ENCODE data around the gene COL12A1.

The COL12A1 gene

DNA sequence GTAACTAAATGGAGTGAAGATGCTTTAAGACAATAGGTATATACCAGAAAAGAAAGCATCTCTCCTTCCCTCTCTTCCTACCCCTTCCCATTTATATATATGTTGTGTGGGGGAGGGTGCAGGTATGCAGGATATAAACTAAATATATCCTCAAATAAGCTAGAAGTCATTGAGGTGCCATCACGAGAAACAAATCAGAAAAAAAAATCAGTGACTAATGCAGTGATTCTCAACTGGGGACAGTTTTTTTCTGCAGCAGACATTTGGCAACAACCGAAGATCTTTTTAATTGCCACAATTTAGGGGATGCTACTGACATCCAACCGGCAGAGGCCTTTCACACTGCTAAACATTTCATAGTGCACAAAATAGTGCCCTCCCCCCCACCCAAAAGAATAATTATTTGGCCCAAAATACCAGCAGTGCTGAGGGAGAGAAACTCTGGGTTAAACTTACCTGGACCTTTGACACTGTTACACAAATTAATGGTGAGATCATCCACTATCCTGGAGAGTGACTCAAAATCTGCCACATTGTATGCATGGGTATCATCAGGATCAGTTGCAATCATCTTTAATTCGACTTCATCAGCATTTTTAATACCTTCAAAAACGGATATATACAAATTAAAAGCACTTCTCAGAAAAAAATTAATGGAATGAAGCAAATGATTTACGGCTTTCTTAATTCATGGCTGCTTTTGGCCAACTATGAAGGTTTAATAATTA lies 55.0 kb downstream of the COL12A1 start:
- Histone ChIP-seq H3K27ac (replicated peaks) (no peak overlapping the region), H3K27me3 (ENCODE audit: insufficient read depth, poor library complexity, severe bottlenecking) (peaks cover 4% of the 10 kb centered on the region), H3K4me3 (replicated peaks; ENCODE audit: insufficient read depth, low read length) (no peak overlapping the region)
- TF ChIP-seq, protein P1, sequence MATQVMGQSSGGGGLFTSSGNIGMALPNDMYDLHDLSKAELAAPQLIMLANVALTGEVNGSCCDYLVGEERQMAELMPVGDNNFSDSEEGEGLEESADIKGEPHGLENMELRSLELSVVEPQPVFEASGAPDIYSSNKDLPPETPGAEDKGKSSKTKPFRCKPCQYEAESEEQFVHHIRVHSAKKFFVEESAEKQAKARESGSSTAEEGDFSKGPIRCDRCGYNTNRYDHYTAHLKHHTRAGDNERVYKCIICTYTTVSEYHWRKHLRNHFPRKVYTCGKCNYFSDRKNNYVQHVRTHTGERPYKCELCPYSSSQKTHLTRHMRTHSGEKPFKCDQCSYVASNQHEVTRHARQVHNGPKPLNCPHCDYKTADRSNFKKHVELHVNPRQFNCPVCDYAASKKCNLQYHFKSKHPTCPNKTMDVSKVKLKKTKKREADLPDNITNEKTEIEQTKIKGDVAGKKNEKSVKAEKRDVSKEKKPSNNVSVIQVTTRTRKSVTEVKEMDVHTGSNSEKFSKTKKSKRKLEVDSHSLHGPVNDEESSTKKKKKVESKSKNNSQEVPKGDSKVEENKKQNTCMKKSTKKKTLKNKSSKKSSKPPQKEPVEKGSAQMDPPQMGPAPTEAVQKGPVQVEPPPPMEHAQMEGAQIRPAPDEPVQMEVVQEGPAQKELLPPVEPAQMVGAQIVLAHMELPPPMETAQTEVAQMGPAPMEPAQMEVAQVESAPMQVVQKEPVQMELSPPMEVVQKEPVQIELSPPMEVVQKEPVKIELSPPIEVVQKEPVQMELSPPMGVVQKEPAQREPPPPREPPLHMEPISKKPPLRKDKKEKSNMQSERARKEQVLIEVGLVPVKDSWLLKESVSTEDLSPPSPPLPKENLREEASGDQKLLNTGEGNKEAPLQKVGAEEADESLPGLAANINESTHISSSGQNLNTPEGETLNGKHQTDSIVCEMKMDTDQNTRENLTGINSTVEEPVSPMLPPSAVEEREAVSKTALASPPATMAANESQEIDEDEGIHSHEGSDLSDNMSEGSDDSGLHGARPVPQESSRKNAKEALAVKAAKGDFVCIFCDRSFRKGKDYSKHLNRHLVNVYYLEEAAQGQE (IDR thresholded peaks at IDR 0.05; ENCODE audit: insufficient replicate concordance, low read depth): no peak
- TF ChIP-seq, protein P2, sequence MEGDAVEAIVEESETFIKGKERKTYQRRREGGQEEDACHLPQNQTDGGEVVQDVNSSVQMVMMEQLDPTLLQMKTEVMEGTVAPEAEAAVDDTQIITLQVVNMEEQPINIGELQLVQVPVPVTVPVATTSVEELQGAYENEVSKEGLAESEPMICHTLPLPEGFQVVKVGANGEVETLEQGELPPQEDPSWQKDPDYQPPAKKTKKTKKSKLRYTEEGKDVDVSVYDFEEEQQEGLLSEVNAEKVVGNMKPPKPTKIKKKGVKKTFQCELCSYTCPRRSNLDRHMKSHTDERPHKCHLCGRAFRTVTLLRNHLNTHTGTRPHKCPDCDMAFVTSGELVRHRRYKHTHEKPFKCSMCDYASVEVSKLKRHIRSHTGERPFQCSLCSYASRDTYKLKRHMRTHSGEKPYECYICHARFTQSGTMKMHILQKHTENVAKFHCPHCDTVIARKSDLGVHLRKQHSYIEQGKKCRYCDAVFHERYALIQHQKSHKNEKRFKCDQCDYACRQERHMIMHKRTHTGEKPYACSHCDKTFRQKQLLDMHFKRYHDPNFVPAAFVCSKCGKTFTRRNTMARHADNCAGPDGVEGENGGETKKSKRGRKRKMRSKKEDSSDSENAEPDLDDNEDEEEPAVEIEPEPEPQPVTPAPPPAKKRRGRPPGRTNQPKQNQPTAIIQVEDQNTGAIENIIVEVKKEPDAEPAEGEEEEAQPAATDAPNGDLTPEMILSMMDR (IDR thresholded peaks at IDR 0.05; ENCODE audit: insufficient read depth, low read length): no peak
- TF ChIP-seq POLR2AphosphoS5 (IDR thresholded peaks at IDR 0.05; ENCODE audit: low read depth): no peak
- no peak for TF ChIP-seq SPI1 (IDR thresholded peaks at IDR 0.05; ENCODE audit: borderline replicate concordance, low read depth)
- no peak for TF ChIP-seq GABPA (IDR thresholded peaks at IDR 0.05; ENCODE audit: low read depth)
- no peak for DNase-seq (ENCODE audit: low read depth in 1 of 2, low spot score in 1 of 2)

DNA sequence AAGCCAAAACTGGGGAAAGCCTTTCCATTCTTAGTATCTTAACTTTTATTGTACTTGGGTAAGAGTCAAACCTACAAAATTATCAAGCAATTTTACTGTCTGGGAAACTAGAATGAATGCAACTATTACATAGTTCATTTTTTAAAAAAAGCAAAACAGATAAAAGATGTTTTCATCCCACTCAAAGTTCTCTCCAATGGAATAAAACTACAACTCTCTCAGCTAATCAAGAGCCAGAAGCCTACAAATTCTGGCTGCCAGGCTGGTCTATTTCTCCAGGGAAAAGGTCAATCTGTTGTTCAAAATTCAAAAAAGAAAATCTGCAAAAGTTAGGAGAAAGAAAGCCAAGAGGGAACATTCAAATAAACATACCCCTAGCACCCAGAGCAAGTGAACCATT lies 56.2 kb downstream of the COL12A1 start:
- H3K27me3 ChIP-seq (ENCODE audit: insufficient read depth, poor library complexity, severe bottlenecking): no peaks in the 10 kb centered on the region
- H3K4me3 ChIP-seq (replicated peaks; ENCODE audit: insufficient read depth, low read length): no peak overlapping the region
- TF ChIP-seq, protein P1 (IDR thresholded peaks at IDR 0.05; ENCODE audit: insufficient replicate concordance, low read depth): no peak
- no peak for TF ChIP-seq GABPA (IDR thresholded peaks at IDR 0.05; ENCODE audit: low read depth)
- TF ChIP-seq SPI1 (IDR thresholded peaks at IDR 0.05; ENCODE audit: borderline replicate concordance, low read depth): no peak
- TF ChIP-seq POLR2AphosphoS5 (IDR thresholded peaks at IDR 0.05; ENCODE audit: low read depth): no peak
- TF ChIP-seq, protein P2 (IDR thresholded peaks at IDR 0.05; ENCODE audit: insufficient read depth, low read length): no peak
- no peak overlapping the region for H3K27ac ChIP-seq (replicated peaks)
- DNase-seq (ENCODE audit: low read depth in 1 of 2, low spot score in 1 of 2): no peak

DNA sequence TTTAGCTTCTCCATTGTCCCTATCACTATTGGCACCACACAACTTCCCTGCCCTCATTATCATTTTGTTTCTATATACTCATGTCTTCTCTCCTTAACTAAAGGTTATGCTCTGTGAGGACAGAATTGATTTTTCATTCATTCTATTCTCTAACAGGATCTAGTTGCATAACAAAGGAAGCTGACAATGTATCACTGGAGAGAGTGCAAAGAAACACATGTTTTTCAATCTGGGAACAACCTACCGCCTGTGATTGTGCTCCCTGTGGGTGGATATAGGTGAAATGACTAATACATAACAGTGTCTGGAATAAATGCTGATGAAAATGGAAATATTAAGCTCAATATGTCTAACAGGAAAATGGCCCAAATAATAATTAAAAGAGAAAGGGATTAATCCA lies 56.6 kb downstream of the COL12A1 start:
- TF ChIP-seq, protein P1 (IDR thresholded peaks at IDR 0.05; ENCODE audit: insufficient replicate concordance, low read depth): no peak
- TF ChIP-seq GABPA (IDR thresholded peaks at IDR 0.05; ENCODE audit: low read depth) (no peak), POLR2AphosphoS5 (IDR thresholded peaks at IDR 0.05; ENCODE audit: low read depth) (no peak)
- TF ChIP-seq, protein P2 (IDR thresholded peaks at IDR 0.05; ENCODE audit: insufficient read depth, low read length): no peak
- no peak for DNase-seq (ENCODE audit: low read depth in 1 of 2, low spot score in 1 of 2)
- no peaks in the 10 kb centered on the region for H3K27me3 ChIP-seq (ENCODE audit: insufficient read depth, poor library complexity, severe bottlenecking)

More for the DNA sequence above, 56.6 kb downstream of the COL12A1 start:
- no peak overlapping the region for H3K27ac ChIP-seq (replicated peaks)
- no peak overlapping the region for H3K4me3 ChIP-seq (replicated peaks; ENCODE audit: insufficient read depth, low read length)

Data from HL-60 (cell line).